Activated T-cell treated with anti-CD3 and anti-CD28 coated beads for 48 hours (primary cell): ENCODE measurements around the gene ANXA6.

Experiments
- DNase-seq: peaks from one replicate; pipeline ENCODE4 v3.0.0-alpha.2; 2020; ENCODE audit warnings: low read depth

ANXA6 gene

DNA sequence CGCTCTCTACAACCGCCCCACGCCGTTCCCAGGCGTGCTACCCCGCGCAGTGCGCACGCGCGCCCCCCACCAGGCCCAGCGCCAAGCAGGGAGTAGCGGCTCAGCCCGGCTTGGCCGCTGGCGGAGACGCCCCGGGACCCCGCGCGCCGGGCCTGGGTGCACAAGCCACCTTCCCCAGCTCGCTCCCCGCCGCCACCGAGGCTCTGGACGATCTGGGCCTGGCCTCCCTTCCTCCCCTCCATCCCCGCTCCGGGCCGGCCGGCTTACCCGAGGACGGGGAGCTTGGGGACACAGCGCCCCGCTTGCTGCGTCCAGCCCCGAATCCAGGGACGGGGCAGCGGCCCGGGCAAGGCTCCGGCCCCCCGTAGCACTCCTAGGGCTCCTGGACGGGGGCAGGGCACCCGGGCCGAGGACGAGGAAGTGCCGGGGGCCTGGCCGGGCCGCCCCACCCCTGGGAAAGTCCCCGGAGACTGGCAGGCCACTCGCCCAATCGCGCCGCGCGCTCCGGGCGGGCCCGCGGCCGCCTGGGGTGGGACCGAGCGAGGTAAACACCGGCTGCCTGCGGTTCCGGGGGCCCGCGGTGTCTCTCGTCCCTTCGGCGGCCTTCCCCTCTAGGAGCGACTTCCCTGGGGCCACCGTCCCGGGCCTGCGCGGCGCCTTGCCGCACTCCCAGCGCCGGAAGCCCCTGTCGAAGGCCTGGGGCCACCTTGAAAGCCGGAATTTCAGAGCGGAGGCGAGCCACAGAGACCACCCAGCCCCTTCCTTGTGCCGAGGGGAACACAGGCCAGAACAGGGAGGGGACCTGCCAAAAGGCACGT, 76.8 kb downstream of the ANXA6 start, which contains the start of gene TNIP1:
Gene TNIP1 (minus strand): TSS at position 422 of the 818 bp plus-strand sequence. CDS start 15,939 bp downstream, outside the sequence.
- peak; percentile 97 for DNase-seq

- peak; percentile 49 for DNase-seq
These were observed 77.6 kb downstream of the ANXA6 start for GRCh38 chr5:151079838-151080612.

DNA sequence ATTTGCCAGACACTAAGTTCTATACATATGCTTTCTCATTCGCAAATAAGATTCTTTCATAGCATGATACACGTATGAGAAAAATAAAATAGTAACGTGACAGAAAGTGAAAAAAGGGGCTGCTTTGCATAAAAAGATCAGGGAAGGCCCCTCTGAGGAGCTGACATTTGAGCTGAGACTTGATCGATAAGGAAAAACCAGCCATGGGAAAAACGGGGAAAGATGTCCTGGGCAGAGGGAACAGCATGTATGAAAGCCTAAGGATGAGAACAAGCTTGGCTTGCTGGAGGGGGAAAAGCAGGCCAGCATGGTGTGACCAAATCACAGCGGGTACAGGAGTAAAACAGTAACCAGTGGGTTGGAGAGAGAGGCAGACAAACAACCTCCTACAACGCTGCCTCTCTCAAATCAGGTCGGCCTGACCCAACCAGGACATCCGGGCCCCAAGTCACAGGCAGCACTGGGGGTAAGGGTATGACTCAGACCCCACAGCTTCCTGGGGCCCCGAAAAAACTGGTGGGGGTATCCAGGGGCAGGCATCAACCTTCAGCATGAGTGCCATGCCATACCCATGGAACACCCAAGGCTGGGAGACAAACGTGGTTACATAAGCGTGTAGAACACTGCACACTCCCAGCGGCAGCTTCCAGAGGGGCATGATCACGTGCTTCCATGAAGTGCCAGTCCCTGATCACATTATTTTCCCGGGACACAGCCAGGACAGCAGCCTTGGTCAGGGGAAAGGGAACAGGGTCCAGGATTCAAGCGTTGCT, 78.9 kb downstream of the ANXA6 start:
- peak; percentile 69 for DNase-seq

GRCh38 chr5:151077967-151078366, 79.6 kb downstream of the ANXA6 start:
- DNase-seq, result no peak

- DNase-seq, result no peak
These were observed 80.2 kb downstream of the ANXA6 start for GRCh38 chr5:151077419-151077818.

GRCh38 chr5:151076616-151077015, 81.0 kb downstream of the ANXA6 start:
- DNase-seq, result no peak

DNA sequence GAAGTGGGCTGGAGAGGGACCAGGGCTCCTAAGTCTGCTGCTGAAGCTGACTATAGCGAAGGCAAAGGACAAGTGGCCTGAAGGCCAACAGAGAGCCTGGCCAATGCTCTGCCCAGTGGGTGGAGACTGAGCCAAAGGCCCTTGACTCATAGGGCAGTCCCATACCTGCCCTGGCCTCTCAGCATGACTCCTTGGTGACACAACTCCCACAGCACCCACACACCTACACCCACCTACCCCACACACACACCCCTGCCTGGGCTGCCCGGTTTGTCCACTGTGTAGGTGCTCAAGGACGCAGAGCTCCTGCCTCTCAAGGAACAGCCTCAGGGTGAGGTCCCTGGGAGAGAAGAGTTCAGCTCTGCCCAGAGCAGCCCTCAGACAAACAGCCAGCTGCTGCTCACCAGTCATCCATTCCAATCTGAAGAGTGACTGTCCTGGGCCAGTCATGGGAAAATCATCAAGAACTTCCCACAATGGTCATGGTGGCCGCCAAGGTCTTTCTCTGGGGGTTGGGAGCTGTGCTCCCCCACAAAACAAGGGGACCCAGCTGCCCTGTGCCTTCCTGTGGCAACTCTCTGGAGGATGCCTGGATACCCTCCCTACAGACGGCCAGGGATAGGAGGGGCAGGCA, 81.8 kb downstream of the ANXA6 start:
- no peak for DNase-seq

- DNase-seq, result no peak
These were observed 83.0 kb downstream of the ANXA6 start for GRCh38 chr5:151074557-151074956.

GRCh38 chr5:151073280-151073679, 84.3 kb downstream of the ANXA6 start:
- DNase-seq, result no peak

- DNase-seq, result no peak
These were observed 85.0 kb downstream of the ANXA6 start for GRCh38 chr5:151072630-151073025.

DNA sequence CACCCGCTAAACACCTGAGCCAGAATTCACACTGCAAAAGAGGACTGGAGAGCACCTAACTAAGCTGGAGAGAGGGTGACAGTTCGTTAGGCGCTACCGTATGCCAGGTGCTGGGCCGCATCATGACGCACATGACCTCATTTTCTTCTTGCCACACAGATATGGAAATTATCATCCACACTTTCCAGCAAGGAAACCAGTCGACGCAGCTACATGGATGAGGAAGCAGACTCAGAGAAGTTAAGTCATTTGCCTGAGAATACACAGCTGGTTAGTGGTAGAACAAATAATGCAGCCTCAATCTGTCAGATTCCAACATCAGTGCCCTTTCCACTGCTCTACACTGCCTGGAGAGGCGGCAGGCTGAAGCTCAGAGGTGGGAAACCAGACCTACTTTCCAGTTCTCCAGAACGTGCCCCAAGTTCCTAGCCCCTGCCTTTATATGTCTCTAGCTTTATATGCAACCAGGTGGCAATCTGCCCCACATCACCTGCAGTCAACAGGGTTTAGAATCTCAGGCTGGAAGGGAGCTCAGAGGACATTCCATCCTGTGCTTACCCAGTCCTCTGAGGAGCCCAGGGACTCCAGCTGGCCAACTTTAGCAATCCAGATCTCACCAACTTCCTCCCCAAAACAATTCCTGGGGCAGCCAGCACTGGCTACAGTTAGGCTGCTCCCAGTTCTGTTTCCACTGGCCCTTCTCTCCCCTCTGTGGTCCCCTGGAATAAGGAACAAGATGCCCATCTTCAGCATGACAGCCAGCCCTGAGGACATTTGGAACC, 85.5 kb downstream of the ANXA6 start:
- no peak for DNase-seq

GRCh38 chr5:151071021-151071420, 86.6 kb downstream of the ANXA6 start:
- DNase-seq, result no peak

GRCh38 chr5:151070449-151070848, 87.1 kb downstream of the ANXA6 start:
- no peak for DNase-seq

DNA sequence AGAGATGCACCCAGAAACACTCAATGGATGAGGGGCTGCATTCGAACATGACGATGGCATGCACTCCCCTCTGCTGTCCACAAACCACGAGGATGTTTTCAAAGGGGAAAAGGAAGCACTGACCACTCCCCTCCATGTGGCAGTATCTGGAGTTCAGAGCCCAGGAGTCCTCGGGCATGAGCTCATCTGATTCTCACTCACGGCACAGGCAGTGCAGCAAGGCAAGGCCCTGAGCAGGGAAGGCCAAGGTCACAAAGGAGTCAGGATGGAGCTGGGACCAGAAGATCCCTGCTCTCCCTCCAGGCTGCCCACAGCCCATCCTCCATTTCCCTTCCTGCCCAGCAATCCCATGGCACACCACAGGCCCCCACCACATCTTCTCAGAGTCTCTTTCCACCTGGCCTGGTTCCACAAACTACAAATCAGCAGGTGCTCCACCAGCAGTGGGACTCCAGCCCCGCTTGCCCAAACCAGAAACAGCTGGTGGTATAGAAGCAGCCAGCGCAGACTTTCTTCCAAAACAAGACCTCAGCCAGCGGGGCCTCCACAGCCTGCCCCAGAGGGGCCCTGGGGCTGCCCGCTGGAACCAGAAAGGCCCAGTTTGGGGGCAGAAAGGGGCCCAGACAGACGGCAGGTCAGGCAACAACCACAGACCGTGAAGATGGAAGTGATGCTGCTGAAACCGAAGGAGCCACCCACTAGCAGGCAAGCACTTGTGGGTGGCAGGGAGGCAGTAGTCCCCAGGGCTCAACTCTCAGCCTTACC, 89.0 kb downstream of the ANXA6 start:
- peak; percentile 60 for DNase-seq

GRCh38 chr5:151067632-151068432, 89.7 kb downstream of the ANXA6 start:
- DNase-seq, result no peak

DNA sequence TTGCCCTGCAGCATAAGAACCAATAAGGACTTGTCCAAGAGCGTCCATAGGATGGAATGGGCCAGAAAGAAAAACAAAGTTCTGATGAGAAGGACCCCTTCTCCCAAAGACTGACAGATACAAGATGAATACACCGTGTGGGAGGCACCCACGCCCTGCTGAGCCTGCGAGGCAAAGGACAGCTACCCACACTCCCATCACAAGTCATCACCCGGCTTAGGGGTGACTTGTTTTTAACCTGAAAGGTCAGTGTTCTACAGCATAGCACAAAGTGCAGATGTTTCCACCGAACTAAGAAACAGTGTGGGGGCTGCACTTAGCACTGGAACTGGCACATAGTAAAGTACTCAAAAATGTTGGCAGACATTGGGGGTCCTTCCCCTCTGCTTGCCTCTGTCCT, 90.7 kb downstream of the ANXA6 start:
- no peak for DNase-seq

- no peak for DNase-seq
These were observed 92.0 kb downstream of the ANXA6 start for GRCh38 chr5:151065609-151066008.

DNA sequence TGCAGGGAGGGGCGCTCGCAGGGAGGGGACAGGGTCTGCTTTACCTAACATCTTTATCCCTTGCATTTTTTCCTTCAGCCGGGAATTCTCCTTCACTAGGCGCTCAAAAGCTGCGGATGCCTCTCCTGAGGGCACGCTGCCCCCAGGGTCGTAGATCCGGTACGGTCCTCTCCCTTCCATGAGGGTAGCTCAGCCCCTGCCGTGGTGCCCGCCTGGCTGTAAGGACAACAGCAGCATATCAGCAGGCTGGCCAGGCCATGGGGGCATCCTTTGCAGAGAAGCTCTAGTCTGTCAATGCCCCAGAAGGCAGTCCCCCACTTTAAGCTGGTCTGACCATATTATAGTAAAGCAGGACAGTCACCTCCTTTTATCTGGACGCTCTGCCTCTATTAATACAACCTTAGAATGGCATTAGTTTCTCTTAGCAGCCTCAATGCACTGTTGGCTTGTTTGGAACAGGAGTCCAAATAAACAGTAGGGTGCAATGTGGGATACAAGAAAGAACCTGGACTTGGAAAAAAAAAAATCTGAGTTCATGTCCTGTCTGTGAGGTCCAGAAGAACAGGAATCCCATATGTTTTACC, 92.6 kb downstream of the ANXA6 start:
- DNase-seq, result no peak
